Psoas muscle (tissue), 8 donors: Measurements from ENCODE around the gene CBR3. TPM values are rescaled to one million over a fixed set of nuclear protein-coding genes. Genes with fewer than 3 reads are reported as not detected.
"Not testable (repeated sequence)": the region's sequence is repeated elsewhere in the genome, so short reads cannot be mapped to it uniquely, and the experiment has no call there.

ENCODE experiments used
- ATAC-seq, 4 donors: fragments of 200-7000 bp; cut with Tn5 transposase; one replicate each; pipeline ENCODE4 v1.9.1; 2020; ENCODE audit warnings: moderate library complexity in 3 of 4, mild to moderate bottlenecking in 2 of 4
- DNase-seq, 2 donors: peaks; one replicate each; pipeline ENCODE4 v3.0.0-alpha.2; 2020
- H3K27ac ChIP-seq: fragments of 200-600 bp; one replicate; pipeline ENCODE4 v1.8.0; 2022
- H3K27me3 ChIP-seq, 3 donors: fragments of 200-600 bp in 1 of 3; one replicate each; pipeline versions ENCODE4 v1.6.1 to v1.8.0; 2013 to 2022; ENCODE audit warnings: low read length in 2 of 3, mild to moderate bottlenecking in 2 of 3, moderate library complexity in 1 of 3; ENCODE audit not compliant: insufficient read depth in 3 of 3
- H3K36me3 ChIP-seq, 2 donors: fragments of 200-600 bp in 1 of 2; one replicate each; pipeline versions ENCODE4 v1.6.1 to v1.8.0; 2013 to 2022; ENCODE audit warnings: low read depth in 1 of 2, mild to moderate bottlenecking in 1 of 2, moderate library complexity in 1 of 2; ENCODE audit not compliant: insufficient read depth in 1 of 2
- H3K4me1 ChIP-seq: fragments of 200-600 bp; one replicate; pipeline ENCODE4 v1.8.0; 2022
- H3K4me3 ChIP-seq: fragments of 200-600 bp; one replicate; pipeline ENCODE4 v1.8.0; 2022; ENCODE audit warnings: mild to moderate bottlenecking
- H3K9me3 ChIP-seq: fragments of 200-600 bp; one replicate; pipeline ENCODE4 v1.8.0; 2022
- CTCF ChIP-seq: fragments of 200-600 bp; IDR thresholded peaks from one replicate; pipeline ENCODE4 v1.8.0; 2022; ENCODE audit warnings: antibody characterized with exemption
- WGBS, 3 donors: extraction: QIAGEN DNeasy Blood & Tissue Kit; methylation state at CpG; one replicate each; pipeline versions ENCODE4 v1.1.6 to v1.1.7; 2013; 5-methylcytosine and 5-hydroxymethylcytosine counted together
- intact Hi-C, 2 donors: fragments of 100-400 bp; cut with DNase I; formaldehyde crosslinking; loops; one replicate each; pipeline versions ENCODE4 v1.11.0 to v1.14.2; 2022
- polyA plus RNA-seq, 3 donors: library from polyadenylated mRNA; stranded (reverse); fragments of 200-250 nt; gene quantifications; one replicate each; pipeline ENCODE4 v1.2.3, GENCODE V29; 2013
- total RNA-seq, 4 donors: library from RNA; stranded (reverse); fragmentation: NEBNext Ultra II Directional in 2 of 4; extraction: Animal tissue kit (Norgen Biotek cat#: 25700) in 2 of 4; gene quantifications; one replicate each; pipeline versions ENCODE4 v1.2.1 to v1.2.4, GENCODE V29; 2021 to 2023
- donor health status: healthy with polysubstance abuse.
- donor health status: DM: no; HTN: no; CAD: no; lungs with moderate emphysema.
- donor health status: Bipolar disorder and iron deficiency.
- donor health status: healthy.
- donor health status: DM: yes; HTN: yes; CAD: no.
- donor health status: DM: no; HTN: no; CAD: no.
- donor health status: DM: no; HTN: no; CAD: no.
- donor health status: DM: yes; HTN: yes; CAD: no.

Gene CBR3
- total and polyA plus RNA-seq, 7 donors, result 0.64 to 1.9 (median 1.4) TPM

- Histone ChIP-seq H3K36me3 (no peaks in the 10 kb centered on the region), H3K4me1 (no peaks in the 10 kb centered on the region), H3K9me3 (no peaks in the 10 kb centered on the region), H3K27me3 (peaks cover 0 to 5% (median 0%) of the 10 kb centered on the region in 3 donors), H3K4me3 (no peak overlapping the region), H3K27ac (no peak overlapping the region)
- 77 to 85% (median 82%) methylated on average over 9 to 10 of the region's 10 CpGs for WGBS, 3 donors
- ATAC-seq (no peak), DNase-seq (no peak)
- no peak for TF ChIP-seq CTCF
- intact Hi-C loops, result no loop called here
These were observed 7.5 kb upstream of the CBR3 start for GRCh38 chr21:36127250-36127904.

GRCh38 chr21:36127977-36128376 lies 6.9 kb upstream of the CBR3 start:
- ATAC-seq (no peak), DNase-seq (no peak)
- Histone ChIP-seq H3K4me3 (no peak overlapping the region), H3K27me3 (peaks cover 0 to 11% (median 0%) of the 10 kb centered on the region in 3 donors), H3K36me3 (no peaks in the 10 kb centered on the region), H3K27ac (no peak overlapping the region), H3K9me3 (no peaks in the 10 kb centered on the region), H3K4me1 (no peaks in the 10 kb centered on the region)
- intact Hi-C loops, result no loop called here
- 78 to 91% (median 86%) methylated on average over 5 of the region's 5 CpGs for WGBS, 3 donors
- no peak for TF ChIP-seq CTCF

DNA sequence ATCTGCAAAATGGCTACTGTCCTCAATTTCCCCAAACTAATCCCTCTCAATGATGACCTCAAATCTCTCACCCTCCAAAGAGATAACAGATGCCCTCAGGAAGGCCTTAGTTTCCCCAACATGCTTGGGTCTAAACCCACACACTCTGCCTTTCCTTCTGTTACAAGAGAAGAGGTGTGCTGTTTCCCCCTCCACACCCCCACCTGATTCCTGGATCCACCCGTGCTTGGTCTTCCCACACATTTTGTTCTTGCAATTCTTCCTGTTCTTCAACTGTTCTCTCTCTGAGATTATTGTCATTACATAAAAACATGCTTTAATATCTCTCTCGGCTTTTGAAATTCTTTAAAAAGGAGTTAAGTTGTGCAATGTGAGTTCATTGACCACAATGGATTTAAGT lies 5.7 kb upstream of the CBR3 start:
- Histone ChIP-seq H3K27ac (no peak overlapping the region), H3K27me3 (peaks cover 0 to 17% (median 0%) of the 10 kb centered on the region in 3 donors), H3K4me3 (no peak overlapping the region), H3K4me1 (no peaks in the 10 kb centered on the region), H3K36me3 (no peaks in the 10 kb centered on the region), H3K9me3 (no peaks in the 10 kb centered on the region)
- TF ChIP-seq CTCF, result no peak
- 78 to 81% (median 79%) methylated on average over 2 of the region's 2 CpGs for whole genome bisulfite sequencing, 3 donors
- intact Hi-C loops, result no loop called here
- no peak for DNase-seq
- ATAC-seq, result no peak

GRCh38 chr21:36130414-36130762 lies 4.5 kb upstream of the CBR3 start:
- Histone ChIP-seq H3K4me3 (peak overlapping the region; percentile 58), H3K27me3 (peaks cover 0 to 28% (median 4%) of the 10 kb centered on the region in 3 donors)
- intact Hi-C loops, H3K36me3 ChIP-seq, H3K4me1 ChIP-seq, ATAC-seq, H3K27ac ChIP-seq, H3K9me3 ChIP-seq, DNase-seq: not testable (repeated sequence)
- WGBS, 3 donors, result 25 to 42% (median 28%) methylated on average over 7 to 10 of the region's 18 CpGs

DNA sequence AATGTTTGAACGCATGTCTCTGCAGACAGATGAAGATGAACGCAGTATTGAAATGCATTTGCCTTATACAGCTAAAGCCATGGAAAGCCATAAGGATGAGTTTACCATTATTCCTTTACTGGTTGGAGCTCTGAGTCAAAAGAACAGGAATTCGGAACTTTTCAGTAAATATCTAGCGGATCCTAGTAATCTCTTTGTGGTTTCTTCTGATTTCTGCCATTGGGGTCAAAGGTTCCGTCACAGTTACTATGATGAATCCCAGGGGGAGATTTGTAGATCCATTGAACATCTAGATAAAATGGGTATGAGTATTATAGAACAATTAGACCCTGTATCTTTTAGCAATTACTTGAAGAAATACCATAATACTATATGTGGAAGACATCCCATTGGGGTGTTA lies 4.0 kb upstream of the CBR3 start:
- 92 to 97% (median 96%) methylated on average over 5 of the region's 5 CpGs for WGBS, 3 donors
- H3K4me3 ChIP-seq, ATAC-seq, H3K27ac ChIP-seq, DNase-seq, intact Hi-C loops, H3K36me3 ChIP-seq, H3K9me3 ChIP-seq, H3K4me1 ChIP-seq: not testable (repeated sequence)
- H3K27me3 ChIP-seq, result peaks cover 0 to 30% (median 7%) of the 10 kb centered on the region in 3 donors

DNA sequence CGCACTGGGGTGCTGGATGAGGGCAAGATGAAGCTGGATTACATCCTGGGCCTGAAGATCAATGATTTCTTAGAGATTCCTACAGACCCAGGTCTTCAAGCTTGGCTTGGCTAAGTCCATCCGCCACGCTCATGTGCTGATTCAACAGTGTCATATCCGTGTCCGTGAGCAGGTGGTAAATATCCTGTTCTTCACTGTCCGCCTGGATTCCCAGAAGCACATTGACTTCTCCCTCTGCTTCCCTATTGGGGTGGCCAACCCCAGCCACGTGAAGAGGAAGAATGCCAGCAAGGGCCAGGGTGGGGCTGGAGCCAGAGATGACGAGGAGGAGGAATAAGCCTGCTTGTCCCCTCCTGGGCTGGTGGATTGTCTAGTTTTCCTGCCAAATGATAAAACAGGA lies 2.2 kb upstream of the CBR3 start:
- 63 to 84% (median 66%) methylated on average over 8 of the region's 8 CpGs for WGBS, 3 donors
- no peak overlapping the region for H3K27ac ChIP-seq

More for the DNA sequence above, 2.2 kb upstream of the CBR3 start:
- ATAC-seq (no peak), DNase-seq (peak in 1 of 2 donors; percentile 25)
- Histone ChIP-seq H3K36me3 (no peaks in the 10 kb centered on the region), H3K4me1 (no peaks in the 10 kb centered on the region), H3K9me3 (no peaks in the 10 kb centered on the region), H3K4me3 (no peak overlapping the region), H3K27me3 (peaks cover 0 to 30% (median 7%) of the 10 kb centered on the region in 3 donors)
- no peak for TF ChIP-seq CTCF
- intact Hi-C loops, result no loop called here
